Effector CD4-positive, alpha-beta T cell (primary cell): ENCODE results near the gene CACNB3.
"Not testable (repeated sequence)": the region's sequence is repeated elsewhere in the genome, so short reads cannot be mapped to it uniquely, and the experiment has no call there.

ENCODE experiments used
- DNase-seq: peaks from one replicate; pipeline ENCODE4 v3.0.0-alpha.2; 2020

The CACNB3 gene

GRCh38 chr12:48857278-48857994 lies 39.1 kb downstream of the CACNB3 start:
- no peak for DNase-seq

GRCh38 chr12:48858043-48858442 lies 39.7 kb downstream of the CACNB3 start:
- no peak for DNase-seq

- DNase-seq: no peak
Measured at GRCh38 chr12:48859607-48860006, 41.3 kb downstream of the CACNB3 start.

- DNase-seq: not testable (repeated sequence)
Measured at GRCh38 chr12:48860236-48860635, 41.9 kb downstream of the CACNB3 start.

- DNase-seq: no peak
Measured at GRCh38 chr12:48861111-48861510, 42.8 kb downstream of the CACNB3 start.

- no peak for DNase-seq
Measured at GRCh38 chr12:48862760-48863159, 44.5 kb downstream of the CACNB3 start.

- no peak for DNase-seq
Measured at GRCh38 chr12:48863291-48863690, 45.0 kb downstream of the CACNB3 start.

- peak; percentile 83 for DNase-seq
Measured at GRCh38 chr12:48865281-48866051, 47.2 kb downstream of the CACNB3 start, which contains the start of gene RND1. Gene RND1, minus strand, starts transcription at chr12:48865870. Its CDS starts 103 bp downstream, at chr12:48865767.

- no peak for DNase-seq
Measured at GRCh38 chr12:48866052-48866711, 47.9 kb downstream of the CACNB3 start.

- DNase-seq: no peak
Measured at GRCh38 chr12:48868451-48868850, 50.2 kb downstream of the CACNB3 start.

GRCh38 chr12:48869191-48869590 lies 50.9 kb downstream of the CACNB3 start:
- no peak for DNase-seq

- no peak for DNase-seq
Measured at GRCh38 chr12:48873096-48873495, 54.8 kb downstream of the CACNB3 start.

GRCh38 chr12:48873534-48873933 lies 55.2 kb downstream of the CACNB3 start:
- not testable (repeated sequence) for DNase-seq

- no peak for DNase-seq
Measured at GRCh38 chr12:48875944-48876515, 57.7 kb downstream of the CACNB3 start.
